ENCODE results near the gene SDK2. TPM values are rescaled to one million over a fixed set of nuclear protein-coding genes. Genes with fewer than 3 reads are reported as not detected.

Gene SDK2
- total and polyA plus RNA-seq, 2 donors = 0.66 to 0.87 TPM

DNA sequence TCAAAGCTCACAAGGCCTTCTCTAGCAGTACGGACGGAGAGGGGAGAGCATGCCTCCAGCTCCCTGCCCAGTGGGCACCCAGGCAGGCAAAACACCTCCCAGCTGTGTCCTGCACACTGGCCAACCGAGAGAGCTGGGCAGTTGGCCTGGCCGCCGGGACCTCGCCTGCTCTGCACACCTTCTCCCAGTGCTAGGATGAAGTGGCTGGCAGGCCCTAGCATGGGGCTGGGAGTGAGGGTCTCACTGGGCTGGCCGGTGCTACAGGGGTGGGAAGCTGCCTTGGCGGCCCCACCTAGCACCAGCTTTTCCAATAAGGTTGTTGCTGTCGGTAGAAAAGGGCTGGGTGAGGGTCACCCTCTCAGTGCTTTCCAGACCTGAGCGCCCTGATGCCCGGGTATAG is 60.2 kb downstream of the SDK2 start:
- Histone ChIP-seq H3K9me3 (ENCODE audit: control insufficient read depth in 2 of 2, insufficient read depth in 1 of 2, low read length in 1 of 2) (no peaks in the 10 kb centered on the region), H3K36me3 (ENCODE audit: control insufficient read depth in 2 of 2, insufficient read depth in 2 of 2, low read length in 1 of 2) (no peaks in the 10 kb centered on the region), H3K4me3 (ENCODE audit: low read length in 2 of 2) (no peak overlapping the region), H3K27ac (ENCODE audit: low read depth in 1 of 2, low read length in 1 of 2) (no peak overlapping the region), H3K27me3 (ENCODE audit: control insufficient read depth in 2 of 2, insufficient read depth in 1 of 2, low read length in 1 of 2) (no peaks in the 10 kb centered on the region), H3K4me1 (ENCODE audit: control insufficient read depth in 2 of 2, insufficient read depth in 2 of 2, low read length in 2 of 2) (peaks cover 0 to 7% of the 10 kb centered on the region in 2 donors)
- 93% methylated on average over 11 of the region's 11 CpGs for WGBS
- DNase-seq (ENCODE audit: low read depth in 6 of 9, low spot score in 9 of 9) = no peak

DNA sequence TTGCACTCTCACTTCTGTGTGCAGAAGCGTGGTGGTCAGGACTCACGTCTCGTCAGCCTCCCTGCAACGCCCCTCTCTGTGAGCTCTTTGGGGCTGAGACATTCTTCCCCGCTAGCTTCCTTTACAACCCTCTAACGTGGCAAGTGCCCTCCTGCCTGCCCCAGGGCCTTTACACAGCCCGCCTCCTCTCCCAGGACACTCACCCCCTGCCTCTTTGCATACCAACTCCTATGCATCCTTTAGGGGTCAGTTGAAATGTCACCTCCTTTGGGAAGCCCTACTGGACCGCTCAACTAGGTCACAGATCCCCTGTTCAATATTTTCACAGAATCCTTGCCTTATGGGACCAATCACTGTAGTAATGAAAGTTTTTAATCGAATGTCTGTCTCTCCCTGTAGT is 61.4 kb downstream of the SDK2 start:
- 93% methylated on average over 9 of the region's 9 CpGs for WGBS
- Histone ChIP-seq H3K27me3 (ENCODE audit: control insufficient read depth in 2 of 2, insufficient read depth in 1 of 2, low read length in 1 of 2) (no peaks in the 10 kb centered on the region), H3K4me1 (ENCODE audit: control insufficient read depth in 2 of 2, insufficient read depth in 2 of 2, low read length in 2 of 2) (no peaks in the 10 kb centered on the region), H3K36me3 (ENCODE audit: control insufficient read depth in 2 of 2, insufficient read depth in 2 of 2, low read length in 1 of 2) (no peaks in the 10 kb centered on the region), H3K4me3 (ENCODE audit: low read length in 2 of 2) (no peak overlapping the region), H3K27ac (ENCODE audit: low read depth in 1 of 2, low read length in 1 of 2) (no peak overlapping the region), H3K9me3 (ENCODE audit: control insufficient read depth in 2 of 2, insufficient read depth in 1 of 2, low read length in 1 of 2) (no peaks in the 10 kb centered on the region)
- DNase-seq (ENCODE audit: low read depth in 6 of 9, low spot score in 9 of 9) = no peak

DNA sequence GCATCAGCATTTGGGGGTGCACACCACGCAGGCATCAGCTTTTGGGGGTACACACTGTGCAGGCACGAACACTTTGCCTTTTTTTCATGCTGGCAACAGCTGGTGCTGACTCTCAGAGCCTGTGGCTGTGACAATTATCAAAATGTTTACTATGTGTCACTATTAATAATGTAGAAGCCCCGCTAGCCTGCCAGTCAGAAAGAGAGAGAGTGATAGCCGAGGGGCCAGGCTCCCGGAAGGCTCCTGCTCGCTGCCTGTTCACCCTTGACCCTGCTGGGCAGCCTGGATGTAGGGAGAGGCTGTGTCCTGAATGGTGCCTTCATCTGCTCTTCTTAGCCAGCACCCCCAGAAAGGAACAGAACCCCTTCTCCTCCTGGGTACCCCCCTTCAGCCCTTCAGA is 61.9 kb downstream of the SDK2 start:
- Histone ChIP-seq H3K36me3 (ENCODE audit: control insufficient read depth in 2 of 2, insufficient read depth in 2 of 2, low read length in 1 of 2) (no peaks in the 10 kb centered on the region), H3K9me3 (ENCODE audit: control insufficient read depth in 2 of 2, insufficient read depth in 1 of 2, low read length in 1 of 2) (no peaks in the 10 kb centered on the region), H3K4me1 (ENCODE audit: control insufficient read depth in 2 of 2, insufficient read depth in 2 of 2, low read length in 2 of 2) (no peaks in the 10 kb centered on the region), H3K27ac (ENCODE audit: low read depth in 1 of 2, low read length in 1 of 2) (peak overlapping the region in 1 of 2 donors; percentile 22), H3K27me3 (ENCODE audit: control insufficient read depth in 2 of 2, insufficient read depth in 1 of 2, low read length in 1 of 2) (no peaks in the 10 kb centered on the region), H3K4me3 (ENCODE audit: low read length in 2 of 2) (no peak overlapping the region)
- no peak for DNase-seq (ENCODE audit: low read depth in 6 of 9, low spot score in 9 of 9)
- WGBS = 96% methylated on average over 6 of the region's 6 CpGs

DNA sequence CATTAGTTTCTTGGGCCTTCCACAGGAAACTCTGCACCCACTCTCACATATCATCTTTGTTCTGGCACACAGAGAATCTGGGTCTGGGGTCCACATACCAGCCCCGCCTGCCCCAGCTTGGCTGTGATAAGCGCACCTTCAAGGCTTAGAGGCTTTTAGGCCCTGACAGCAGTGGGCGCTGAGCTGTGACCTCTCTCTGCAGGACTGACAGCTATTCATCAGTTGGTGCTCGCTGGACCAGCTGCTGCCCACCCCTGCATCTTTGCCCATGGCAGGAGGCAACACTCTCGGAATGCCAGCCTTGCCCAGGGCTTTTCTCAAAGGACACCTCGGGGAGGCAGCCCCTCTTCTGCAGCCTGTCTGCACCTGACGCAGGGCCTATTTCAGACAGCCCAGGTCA is 62.9 kb downstream of the SDK2 start:
- no peak for DNase-seq (ENCODE audit: low read depth in 6 of 9, low spot score in 9 of 9)
- WGBS = 98% methylated on average over 7 of the region's 7 CpGs
- no peaks in the 10 kb centered on the region for H3K36me3 ChIP-seq (ENCODE audit: control insufficient read depth in 2 of 2, insufficient read depth in 2 of 2, low read length in 1 of 2)

DNA sequence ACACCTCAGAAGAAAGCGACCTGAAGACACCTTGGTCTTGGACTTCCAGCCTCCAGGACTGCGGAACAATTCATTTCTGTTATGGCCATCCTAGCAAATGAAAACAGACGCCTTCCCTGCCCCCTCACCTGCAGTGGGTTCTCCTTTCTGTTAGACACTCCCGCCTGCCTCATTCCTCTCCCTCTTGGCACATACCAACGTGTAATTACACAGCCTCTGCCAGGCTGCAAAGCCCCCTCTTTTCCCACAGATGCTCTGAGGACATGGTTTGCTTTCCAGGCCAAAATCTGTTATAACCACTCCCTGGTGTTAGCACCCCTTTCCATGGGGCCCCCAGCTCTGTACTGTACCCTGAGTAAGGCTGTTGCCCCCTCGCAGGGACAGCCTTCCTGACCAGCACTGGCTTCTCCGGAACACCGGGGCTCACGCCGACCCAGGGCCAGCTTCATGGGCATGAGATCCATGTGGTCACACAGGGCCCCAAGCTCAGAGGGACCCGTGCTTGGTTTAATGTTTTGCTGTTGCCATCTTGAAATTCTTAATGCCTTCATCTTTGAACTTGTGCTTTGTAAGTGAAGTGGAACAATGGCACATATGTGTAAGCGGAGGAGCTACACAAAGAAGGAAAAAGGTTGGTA is 64.1 kb downstream of the SDK2 start:
- Histone ChIP-seq H3K27ac (ENCODE audit: low read depth in 1 of 2, low read length in 1 of 2) (no peak overlapping the region), H3K36me3 (ENCODE audit: control insufficient read depth in 2 of 2, insufficient read depth in 2 of 2, low read length in 1 of 2) (no peaks in the 10 kb centered on the region), H3K4me3 (ENCODE audit: low read length in 2 of 2) (no peak overlapping the region), H3K4me1 (ENCODE audit: control insufficient read depth in 2 of 2, insufficient read depth in 2 of 2, low read length in 2 of 2) (no peaks in the 10 kb centered on the region), H3K9me3 (ENCODE audit: control insufficient read depth in 2 of 2, insufficient read depth in 1 of 2, low read length in 1 of 2) (no peaks in the 10 kb centered on the region), H3K27me3 (ENCODE audit: control insufficient read depth in 2 of 2, insufficient read depth in 1 of 2, low read length in 1 of 2) (no peaks in the 10 kb centered on the region)
- WGBS = 95% methylated on average over 12 of the region's 12 CpGs
- no peak for DNase-seq (ENCODE audit: low read depth in 6 of 9, low spot score in 9 of 9)

More for the DNA sequence above, 62.9 kb downstream of the SDK2 start:
- no peak overlapping the region for H3K4me3 ChIP-seq (ENCODE audit: low read length in 2 of 2)
- H3K4me1 ChIP-seq (ENCODE audit: control insufficient read depth in 2 of 2, insufficient read depth in 2 of 2, low read length in 2 of 2) = no peaks in the 10 kb centered on the region
- H3K27ac ChIP-seq (ENCODE audit: low read depth in 1 of 2, low read length in 1 of 2) = no peak overlapping the region
- H3K27me3 ChIP-seq (ENCODE audit: control insufficient read depth in 2 of 2, insufficient read depth in 1 of 2, low read length in 1 of 2) = no peaks in the 10 kb centered on the region
- no peaks in the 10 kb centered on the region for H3K9me3 ChIP-seq (ENCODE audit: control insufficient read depth in 2 of 2, insufficient read depth in 1 of 2, low read length in 1 of 2)

DNA sequence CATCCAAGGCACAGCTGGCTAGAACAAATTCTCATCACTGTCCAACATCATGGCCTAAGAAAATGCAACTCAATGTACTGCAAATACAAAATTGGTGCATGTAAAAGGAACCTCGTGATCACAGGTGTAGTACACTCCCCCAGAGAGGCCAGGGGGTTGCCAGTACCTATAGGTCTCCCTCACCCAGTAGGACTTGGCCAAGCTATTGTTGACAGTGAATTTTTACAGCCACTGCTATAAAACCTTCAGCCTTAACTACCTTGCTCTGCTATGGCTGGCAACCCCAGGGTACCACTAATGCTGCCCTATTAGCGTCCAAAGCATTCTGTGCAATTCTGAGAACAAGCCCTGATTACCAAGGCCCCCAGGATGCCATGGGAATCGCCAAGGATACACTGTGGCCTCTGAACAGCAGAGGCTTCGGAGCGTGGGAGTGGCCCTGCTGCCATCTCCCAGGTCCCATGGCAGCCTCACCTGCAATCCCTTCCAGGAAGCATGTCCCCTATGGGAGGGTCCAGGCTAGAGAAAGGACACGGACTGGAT is 67.6 kb downstream of the SDK2 start:
- WGBS = 96% methylated on average over 6 of the region's 6 CpGs
- Histone ChIP-seq H3K4me3 (ENCODE audit: low read length in 2 of 2) (no peak overlapping the region), H3K27me3 (ENCODE audit: control insufficient read depth in 2 of 2, insufficient read depth in 1 of 2, low read length in 1 of 2) (no peaks in the 10 kb centered on the region), H3K4me1 (ENCODE audit: control insufficient read depth in 2 of 2, insufficient read depth in 2 of 2, low read length in 2 of 2) (no peaks in the 10 kb centered on the region), H3K27ac (ENCODE audit: low read depth in 1 of 2, low read length in 1 of 2) (no peak overlapping the region), H3K36me3 (ENCODE audit: control insufficient read depth in 2 of 2, insufficient read depth in 2 of 2, low read length in 1 of 2) (no peaks in the 10 kb centered on the region), H3K9me3 (ENCODE audit: control insufficient read depth in 2 of 2, insufficient read depth in 1 of 2, low read length in 1 of 2) (no peaks in the 10 kb centered on the region)
- no peak for DNase-seq (ENCODE audit: low read depth in 6 of 9, low spot score in 9 of 9)

DNA sequence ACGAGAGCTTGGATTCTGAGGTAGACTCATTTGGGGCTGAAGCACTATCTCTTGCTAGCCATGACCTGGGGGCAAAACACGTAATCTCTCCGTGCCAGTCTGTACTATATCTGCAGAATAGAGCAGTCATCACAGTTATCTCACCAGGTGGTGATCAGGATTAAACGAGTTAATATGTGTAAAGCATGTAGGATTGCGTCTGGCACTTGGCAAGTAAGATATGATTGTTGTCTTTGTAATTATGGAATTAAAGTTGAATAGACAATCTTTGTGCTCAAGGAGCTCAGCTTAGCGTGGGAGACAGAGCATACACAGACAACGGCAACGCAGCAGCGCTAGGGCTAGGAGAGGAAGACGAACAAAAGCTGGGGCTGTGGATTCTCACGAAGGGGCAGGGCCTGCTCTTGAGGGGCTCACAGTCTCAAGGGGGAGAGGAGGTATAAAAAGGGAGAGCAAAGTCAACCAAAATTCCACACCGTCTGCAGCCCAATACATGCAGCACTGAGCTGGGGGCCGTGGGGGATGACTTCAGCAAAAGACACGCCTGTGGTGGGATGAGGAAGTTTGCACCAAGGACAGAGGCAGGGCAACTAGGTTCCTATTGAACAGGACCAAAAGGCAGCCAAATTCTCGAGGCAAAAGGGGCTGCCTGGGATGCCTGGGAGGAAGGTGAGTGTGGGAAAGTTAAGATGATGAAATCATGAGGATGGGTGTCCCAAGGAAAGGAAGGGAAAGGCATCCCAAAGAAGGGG is 68.6 kb downstream of the SDK2 start:
- no peaks in the 10 kb centered on the region for H3K27me3 ChIP-seq (ENCODE audit: control insufficient read depth in 2 of 2, insufficient read depth in 1 of 2, low read length in 1 of 2)
- H3K9me3 ChIP-seq (ENCODE audit: control insufficient read depth in 2 of 2, insufficient read depth in 1 of 2, low read length in 1 of 2) = no peaks in the 10 kb centered on the region
- H3K27ac ChIP-seq (ENCODE audit: low read depth in 1 of 2, low read length in 1 of 2) = no peak overlapping the region
- H3K4me1 ChIP-seq (ENCODE audit: control insufficient read depth in 2 of 2, insufficient read depth in 2 of 2, low read length in 2 of 2) = no peaks in the 10 kb centered on the region
- no peak overlapping the region for H3K4me3 ChIP-seq (ENCODE audit: low read length in 2 of 2)
- DNase-seq (ENCODE audit: low read depth in 6 of 9, low spot score in 9 of 9) = no peak
- WGBS = 79% methylated on average over 15 of the region's 15 CpGs
- H3K36me3 ChIP-seq (ENCODE audit: control insufficient read depth in 2 of 2, insufficient read depth in 2 of 2, low read length in 1 of 2) = no peaks in the 10 kb centered on the region

DNA sequence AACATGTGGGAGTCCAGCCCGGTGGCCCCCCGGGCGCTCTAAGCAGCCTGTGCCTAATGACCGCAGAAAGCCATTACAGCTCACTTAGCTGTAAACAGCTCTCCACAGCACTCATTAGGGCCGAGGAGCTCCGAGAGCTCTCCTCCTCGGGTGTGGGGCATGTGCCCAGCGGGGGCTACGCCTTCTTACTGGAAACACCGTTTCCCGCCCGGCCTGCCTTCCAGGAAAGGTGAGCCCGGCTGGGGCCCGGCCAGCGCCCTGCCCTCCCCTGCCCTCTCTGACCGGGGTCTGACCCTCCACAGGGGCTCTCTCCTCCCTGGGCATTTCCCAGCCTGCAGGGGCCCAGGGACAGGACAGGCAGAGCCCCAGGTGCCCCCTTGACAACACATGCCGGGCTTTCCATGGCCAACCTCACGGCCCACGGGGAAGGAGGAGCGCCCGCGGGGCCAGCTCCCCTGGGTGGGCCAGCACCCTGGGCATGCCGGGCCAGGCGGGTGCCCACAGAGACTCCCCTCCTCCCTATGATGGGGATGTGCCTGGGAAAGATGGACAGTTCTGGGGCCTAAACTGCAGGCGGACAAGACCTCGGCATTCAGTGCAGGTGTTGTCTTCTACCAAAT is 72.6 kb downstream of the SDK2 start:
- Histone ChIP-seq H3K27ac (ENCODE audit: low read depth in 1 of 2, low read length in 1 of 2) (no peak overlapping the region), H3K36me3 (ENCODE audit: control insufficient read depth in 2 of 2, insufficient read depth in 2 of 2, low read length in 1 of 2) (no peaks in the 10 kb centered on the region), H3K9me3 (ENCODE audit: control insufficient read depth in 2 of 2, insufficient read depth in 1 of 2, low read length in 1 of 2) (no peaks in the 10 kb centered on the region), H3K27me3 (ENCODE audit: control insufficient read depth in 2 of 2, insufficient read depth in 1 of 2, low read length in 1 of 2) (no peaks in the 10 kb centered on the region), H3K4me1 (ENCODE audit: control insufficient read depth in 2 of 2, insufficient read depth in 2 of 2, low read length in 2 of 2) (peaks cover 3 to 9% of the 10 kb centered on the region in 2 donors), H3K4me3 (ENCODE audit: low read length in 2 of 2) (no peak overlapping the region)
- WGBS = 95% methylated on average over 26 of the region's 26 CpGs
- DNase-seq (ENCODE audit: low read depth in 6 of 9, low spot score in 9 of 9) = no peak

DNA sequence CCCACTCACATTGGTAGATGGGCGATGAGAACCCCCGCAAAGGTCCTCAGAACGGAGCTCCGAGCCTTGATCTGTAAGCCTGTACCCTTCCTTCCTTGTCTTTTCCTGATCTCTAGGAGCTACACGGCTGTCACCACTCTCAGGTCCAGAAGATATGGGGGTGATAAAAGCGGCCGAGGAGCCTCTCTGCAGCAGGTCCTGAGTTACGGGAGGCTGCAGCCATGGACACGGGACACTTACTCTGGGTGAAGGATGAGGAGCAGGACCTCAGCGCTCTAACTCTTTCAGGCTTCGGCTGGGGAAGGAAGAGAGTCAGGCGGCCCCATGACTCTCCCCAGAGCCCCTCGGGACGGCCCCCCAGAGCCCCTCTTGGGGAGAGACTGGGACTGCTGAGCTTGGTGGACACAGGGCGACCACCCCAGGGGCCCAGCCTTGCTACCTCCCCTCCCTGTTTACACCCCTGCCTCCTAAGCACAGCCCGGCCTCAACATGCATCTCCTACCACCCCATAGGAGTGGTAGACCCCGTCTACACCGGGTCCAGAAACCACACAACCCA is 74.4 kb downstream of the SDK2 start:
- 95% methylated on average over 18 of the region's 18 CpGs for WGBS
- no peaks in the 10 kb centered on the region for H3K27me3 ChIP-seq (ENCODE audit: control insufficient read depth in 2 of 2, insufficient read depth in 1 of 2, low read length in 1 of 2)
- H3K4me3 ChIP-seq (ENCODE audit: low read length in 2 of 2) = no peak overlapping the region
- no peak for DNase-seq (ENCODE audit: low read depth in 6 of 9, low spot score in 9 of 9)
- H3K4me1 ChIP-seq (ENCODE audit: control insufficient read depth in 2 of 2, insufficient read depth in 2 of 2, low read length in 2 of 2) = peaks cover 3 to 9% of the 10 kb centered on the region in 2 donors
- H3K27ac ChIP-seq (ENCODE audit: low read depth in 1 of 2, low read length in 1 of 2) = no peak overlapping the region
- no peaks in the 10 kb centered on the region for H3K36me3 ChIP-seq (ENCODE audit: control insufficient read depth in 2 of 2, insufficient read depth in 2 of 2, low read length in 1 of 2)
- no peaks in the 10 kb centered on the region for H3K9me3 ChIP-seq (ENCODE audit: control insufficient read depth in 2 of 2, insufficient read depth in 1 of 2, low read length in 1 of 2)
